ENCODE results near the gene CDKN2B. TPM values are rescaled to one million over a fixed set of nuclear protein-coding genes. Genes with fewer than 3 reads are reported as not detected.

Gene CDKN2B, protein sequence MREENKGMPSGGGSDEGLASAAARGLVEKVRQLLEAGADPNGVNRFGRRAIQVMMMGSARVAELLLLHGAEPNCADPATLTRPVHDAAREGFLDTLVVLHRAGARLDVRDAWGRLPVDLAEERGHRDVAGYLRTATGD
- total RNA-seq, result 15.0 and 42.2 TPM in 2 replicates

DNA sequence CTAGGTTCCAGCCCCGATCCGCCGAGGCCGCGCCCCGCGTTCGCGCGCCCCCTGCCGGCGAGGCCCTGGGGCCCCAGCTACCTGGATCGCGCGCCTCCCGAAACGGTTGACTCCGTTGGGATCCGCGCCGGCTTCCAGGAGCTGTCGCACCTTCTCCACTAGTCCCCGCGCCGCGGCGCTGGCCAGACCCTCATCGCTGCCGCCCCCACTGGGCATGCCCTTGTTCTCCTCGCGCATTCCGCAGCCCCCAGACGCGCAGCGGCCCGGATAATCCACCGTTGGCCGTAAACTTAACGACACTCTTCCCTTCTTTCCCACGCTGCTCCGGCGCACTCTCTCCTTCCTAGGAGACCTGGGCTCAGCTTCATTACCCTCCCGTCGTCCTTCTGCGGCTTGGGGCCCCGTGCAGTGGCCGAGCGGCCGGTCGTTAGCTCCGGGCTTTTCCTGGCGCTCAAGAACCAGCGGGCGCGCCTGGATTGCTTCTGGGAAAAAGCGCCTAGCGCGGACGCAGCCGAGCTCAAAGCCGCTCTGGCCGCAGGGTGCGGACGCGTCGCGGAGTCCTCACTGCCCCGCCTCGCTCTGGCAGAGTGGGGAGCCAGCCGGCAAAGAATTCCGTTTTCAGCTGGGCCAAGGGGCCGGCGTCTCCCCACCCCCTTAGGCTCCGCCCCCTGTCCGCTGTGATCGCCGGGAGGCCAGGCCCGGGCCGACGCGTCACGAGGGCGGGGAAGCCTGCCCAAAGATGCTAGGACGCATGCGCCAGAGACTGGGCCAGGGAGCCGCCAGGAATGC, at the start of gene CDKN2B:
Gene CDKN2B, minus strand, starts transcription at position 589 of the 789 bp plus-strand sequence. Its CDS starts 352 bp downstream, at position 237.

DNA sequence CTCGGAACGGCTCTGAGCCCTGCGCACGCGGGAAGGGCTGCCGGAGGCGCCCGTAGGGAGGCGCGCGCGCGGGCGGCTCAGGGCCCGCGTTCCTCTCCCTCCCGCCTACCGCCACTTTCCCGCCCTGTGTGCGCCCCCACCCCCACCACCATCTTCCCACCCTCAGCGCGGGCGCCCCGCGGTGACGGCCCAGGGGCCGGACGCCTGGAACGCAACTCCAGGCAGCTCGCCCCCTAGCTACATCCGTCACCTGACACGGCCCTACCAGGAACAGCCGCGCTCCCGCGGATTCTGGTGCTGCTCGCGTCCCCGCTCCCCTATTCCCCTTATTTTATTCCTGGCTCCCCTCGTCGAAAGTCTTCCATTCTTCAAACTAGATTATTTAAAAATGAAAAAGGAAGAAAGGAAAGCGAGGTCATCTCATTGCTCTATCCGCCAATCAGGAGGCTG, 14.5 kb downstream of the CDKN2B start, which contains the start of gene CDKN2B-AS1:
Gene CDKN2B-AS1, plus strand, starts transcription at position 236 of the 450 bp plus-strand sequence.

DNA sequence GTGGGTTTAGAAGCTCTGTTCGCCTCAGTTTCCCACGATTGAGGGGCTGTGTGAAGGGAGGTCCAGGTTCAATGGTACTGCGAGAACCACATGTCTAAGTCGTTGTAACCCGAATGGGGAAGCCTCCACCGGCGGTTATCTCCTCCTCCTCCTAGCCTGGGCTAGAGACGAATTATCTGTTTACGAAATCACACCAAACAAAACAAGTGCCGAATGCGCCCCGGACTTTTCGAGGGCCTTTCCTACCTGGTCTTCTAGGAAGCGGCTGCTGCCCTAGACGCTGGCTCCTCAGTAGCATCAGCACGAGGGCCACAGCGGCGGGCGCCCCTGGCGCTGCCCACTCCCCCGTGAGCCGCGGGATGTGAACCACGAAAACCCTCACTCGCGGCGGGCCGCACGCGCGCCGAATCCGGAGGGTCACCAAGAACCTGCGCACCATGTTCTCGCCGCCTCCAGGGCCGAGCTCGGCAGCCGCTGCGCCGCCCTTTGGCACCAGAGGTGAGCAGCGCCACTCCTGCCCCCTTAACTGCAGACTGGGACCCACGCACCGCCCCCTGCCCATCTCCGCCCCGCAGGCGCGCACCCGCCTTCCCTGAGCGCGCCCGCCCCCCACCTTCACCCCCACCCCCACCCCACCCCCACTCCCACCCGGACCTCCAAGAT, 15.1 kb downstream of the CDKN2B start, which contains the start of gene CDKN2A:
Gene CDKN2A, minus strand, starts transcription at position 500 of the 663 bp plus-strand sequence.

Other genes starting within 250 kb of the CDKN2B start
- 30.5 and 33.7 TPM in 2 replicates for gene MTAP, start 206.7 kb downstream of the CDKN2B start, total RNA-seq
- 32.0 and 39.5 TPM in 2 replicates for gene CDKN2A, start 14.9 kb downstream of the CDKN2B start, total RNA-seq
- gene CDKN2B-AS1, start 14.5 kb downstream of the CDKN2B start, total RNA-seq, result 4.5 and 10.9 TPM in 2 replicates

All from smooth muscle cell of trachea (primary cell).